ENCODE data around the gene FAM89A. TPM values are rescaled to one million over a fixed set of nuclear protein-coding genes. Genes with fewer than 3 reads are reported as not detected.

FAM89A gene
- total RNA-seq, 2 experiments from 2014 or later = 5.6 to 9.7 TPM

- no peaks in the 10 kb centered on the region for H3K4me1 ChIP-seq (ENCODE audit: insufficient read depth, low read length, poor library complexity, severe bottlenecking)
- no peak for DNase-seq (ENCODE audit: low spot score)
- no peaks in the 10 kb centered on the region for H3K79me2 ChIP-seq (ENCODE audit: insufficient read depth, low read depth, low read length)
- no peaks in the 10 kb centered on the region for H4K20me1 ChIP-seq (ENCODE audit: insufficient read depth, low read length)
- no peaks in the 10 kb centered on the region for H3K9me2 ChIP-seq (ENCODE audit: insufficient read depth, low read length)
- no peaks in the 10 kb centered on the region for H3K36me3 ChIP-seq (ENCODE audit: insufficient read depth, low read length)
- TF ChIP-seq EZH2phosphoT487 (IDR thresholded peaks at IDR 0.05; ENCODE audit: borderline replicate concordance, low read depth, low read length) = no peak
- no peak for TF ChIP-seq CTCF (conservative IDR thresholded peaks at IDR 0.05; ENCODE audit: low read length)
- no peak overlapping the region for H3K27ac ChIP-seq (ENCODE audit: low read depth, low read length, poor library complexity, severe bottlenecking)
- ChIA-PET CTCF (ENCODE audit: unreplicated experiment) (no interaction called here), POLR2A (no interaction called here)
- intact Hi-C loops (cut with micrococcal nuclease; ENCODE audit: unreplicated experiment) = no loop called here
- H3K4me3 ChIP-seq (ENCODE audit: low read depth, low read length, poor library complexity, severe bottlenecking) = no peak overlapping the region
- H3K9me3 ChIP-seq (ENCODE audit: low read length) = no peaks in the 10 kb centered on the region
- no TSS peak for BruUV-seq (replicated peaks)
- H2AFZ ChIP-seq (ENCODE audit: low read length) = no peak overlapping the region
- H3K4me2 ChIP-seq (ENCODE audit: low read length) = no peak overlapping the region
These were observed 22.6 kb upstream of the FAM89A start for GRCh38 chr1:231062500-231063270.

GRCh38 chr1:231059566-231060193 is 19.6 kb upstream of the FAM89A start:
- ChIA-PET POLR2A (interaction anchor here (0.8 kb wide), 1 partner anchor 91 kb away, joined by 3 read pairs; no protein-coding TSS in a partner anchor), CTCF (ENCODE audit: unreplicated experiment) (no interaction called here)
- no TSS peak for BruUV-seq (replicated peaks)

More at GRCh38 chr1:231059566-231060193, 19.6 kb upstream of the FAM89A start:
- H3K4me1 ChIP-seq (ENCODE audit: insufficient read depth, low read length, poor library complexity, severe bottlenecking) = no peaks in the 10 kb centered on the region
- intact Hi-C loops (cut with micrococcal nuclease; ENCODE audit: unreplicated experiment) = no loop called here
- H3K79me2 ChIP-seq (ENCODE audit: insufficient read depth, low read depth, low read length) = no peaks in the 10 kb centered on the region
- no peaks in the 10 kb centered on the region for H3K9me3 ChIP-seq (ENCODE audit: low read length)
- no peaks in the 10 kb centered on the region for H3K9me2 ChIP-seq (ENCODE audit: insufficient read depth, low read length)
- no peak overlapping the region for H2AFZ ChIP-seq (ENCODE audit: low read length)
- no peak for DNase-seq (ENCODE audit: low spot score)
- no peaks in the 10 kb centered on the region for H4K20me1 ChIP-seq (ENCODE audit: insufficient read depth, low read length)
- no peak overlapping the region for H3K4me3 ChIP-seq (ENCODE audit: low read depth, low read length, poor library complexity, severe bottlenecking)
- no peak for TF ChIP-seq CTCF (conservative IDR thresholded peaks at IDR 0.05; ENCODE audit: low read length)
- no peak for TF ChIP-seq EZH2phosphoT487 (IDR thresholded peaks at IDR 0.05; ENCODE audit: borderline replicate concordance, low read depth, low read length)
- no peak overlapping the region for H3K27ac ChIP-seq (ENCODE audit: low read depth, low read length, poor library complexity, severe bottlenecking)
- no peak overlapping the region for H3K4me2 ChIP-seq (ENCODE audit: low read length)
- H3K36me3 ChIP-seq (ENCODE audit: insufficient read depth, low read length) = no peaks in the 10 kb centered on the region
